Heart left ventricle (tissue), 16 donors: Measurements from ENCODE around the gene PRKG1. TPM values are rescaled to one million over a fixed set of nuclear protein-coding genes. Genes with fewer than 3 reads are reported as not detected.

ENCODE experiments used
- ATAC-seq, 4 donors: fragments of 200-7000 bp; cut with Tn5 transposase; one replicate each; pipeline ENCODE4 v1.9.1; 2020 to 2022; ENCODE audit warnings: moderate library complexity in 4 of 4, mild to moderate bottlenecking in 3 of 4, moderate number of reproducible peaks in 1 of 4
- DNase-seq, 5 donors: peaks; one replicate each; pipeline ENCODE4 v3.0.0-alpha.2; 2020
- H3K27ac ChIP-seq, 12 donors: fragments of 200-600 bp; sonication (generic) in 4 of 12; one replicate each; pipeline versions ENCODE4 v1.5.0 to v1.8.0; 2016 to 2022; ENCODE audit warnings: mild to moderate bottlenecking in 2 of 12
- H3K27me3 ChIP-seq, 9 donors: fragments of 200-600 bp; sonication (generic) in 2 of 9; one replicate each; pipeline versions ENCODE4 v1.5.1 to v1.8.0; 2016 to 2022; ENCODE audit warnings: mild to moderate bottlenecking in 3 of 9
- H3K36me3 ChIP-seq, 9 donors: fragments of 200-600 bp; sonication (generic) in 2 of 9; one replicate each; pipeline versions ENCODE4 v1.5.0 to v1.8.0; 2018 to 2022; ENCODE audit warnings: mild to moderate bottlenecking in 2 of 9
- H3K4me1 ChIP-seq, 12 donors: fragments of 200-600 bp; sonication (generic) in 4 of 12; one replicate each; pipeline versions ENCODE4 v1.5.0 to v1.8.0; 2016 to 2022; ENCODE audit warnings: mild to moderate bottlenecking in 3 of 12
- H3K4me3 ChIP-seq, 12 donors: fragments of 200-600 bp; sonication (generic) in 4 of 12; one replicate each; pipeline versions ENCODE4 v1.5.0 to v1.8.0; 2017 to 2022; ENCODE audit warnings: mild to moderate bottlenecking in 9 of 12, moderate library complexity in 4 of 12
- H3K9me3 ChIP-seq, 12 donors: fragments of 200-600 bp; sonication (generic) in 4 of 12; one replicate each; pipeline versions ENCODE4 v1.5.0 to v1.8.0; 2016 to 2022; ENCODE audit warnings: mild to moderate bottlenecking in 1 of 12
- POLR2A ChIP-seq, 2 donors: fragments of 450-650 bp; IDR thresholded peaks; one replicate each; pipeline ENCODE4 v1.6.1; 2017; ENCODE audit warnings: antibody characterized with exemption in 2 of 2, mild to moderate bottlenecking in 2 of 2, moderate library complexity in 2 of 2
- WGBS, 4 donors: extraction: QIAGEN DNeasy Blood & Tissue Kit in 2 of 4; methylation state at CpG; one replicate each; pipeline versions ENCODE4 v1.1.5 to v1.1.7; 2013 to 2018; 5-methylcytosine and 5-hydroxymethylcytosine counted together
- intact Hi-C, 10 donors: fragments of 100-400 bp; cut with DNase I; formaldehyde crosslinking; loops; one replicate each; pipeline versions ENCODE4 v1.11.1 to v1.14.2; 2022
- polyA plus RNA-seq, 2 donors: library from polyadenylated mRNA; stranded (reverse); fragments of 200-250 nt; gene quantifications; one replicate each; pipeline ENCODE4 v1.2.3, GENCODE V29; 2013
- total RNA-seq, 9 donors: library from RNA; depleted of rRNA in 2 of 9; stranded (reverse); fragments of >200 nt in 2 of 9; fragmentation: NEBNext Ultra II Directional in 3 of 9; extraction: Animal tissue kit (Norgen Biotek cat#: 25700) in 3 of 9; gene quantifications; one replicate each; pipeline versions ENCODE4 v1.1.0 to v1.2.4, GENCODE V29; 2016 to 2023
- TF ChIP-seq, protein P1 (sequence below), 12 donors: fragments of 200-600 bp; sonication (generic) in 4 of 12; IDR thresholded peaks; one replicate each; pipeline versions ENCODE4 v1.5.0 to v1.8.0; 2018 to 2022; ENCODE audit warnings: antibody characterized with exemption in 12 of 12, mild to moderate bottlenecking in 5 of 12
- donor health status: ischemic (EF 13 %, LVEDD 7.1; RV severe dilation, severe dysfunction).
- donor health status: healthy with polysubstance abuse.
- donor health status: DM: no; HTN: yes; CAD: no.
- donor health status: DM: no; HTN: no; CAD: no.
- donor health status: ischemic (EF 25% LVEDD 6.9; RV normal size, moderate dysfunction).
- donor health status: ischemic (EF 25% LVEDD 5.7; RV mildly dilated, moderate dysfunction).
- donor health status: healthy.
- donor health status: DM: yes; HTN: yes; CAD: no.
- donor health status: ischemic (EF 35%, LVEDD 5.7; RV mildly dilated, moderate dysfunction).
- donor health status: nonischemic (EF 11% LVEDD 7.7; RV severe dilation, severe dysfunction).
- donor health status: DM: yes; HTN: yes; CAD: no.
- donor health status: PGD.
- donor health status: ischemic (EF 29% LVEDD 5.4; RV normal size, mild dysfunction).
- donor health status: nonischemic (EF 23%, LVEDD 6.1; RV moderate dilation, normal function).

The PRKG1 gene
- total and polyA plus RNA-seq, 11 donors: 5.5 to 37.3 (median 29.3) TPM

DNA sequence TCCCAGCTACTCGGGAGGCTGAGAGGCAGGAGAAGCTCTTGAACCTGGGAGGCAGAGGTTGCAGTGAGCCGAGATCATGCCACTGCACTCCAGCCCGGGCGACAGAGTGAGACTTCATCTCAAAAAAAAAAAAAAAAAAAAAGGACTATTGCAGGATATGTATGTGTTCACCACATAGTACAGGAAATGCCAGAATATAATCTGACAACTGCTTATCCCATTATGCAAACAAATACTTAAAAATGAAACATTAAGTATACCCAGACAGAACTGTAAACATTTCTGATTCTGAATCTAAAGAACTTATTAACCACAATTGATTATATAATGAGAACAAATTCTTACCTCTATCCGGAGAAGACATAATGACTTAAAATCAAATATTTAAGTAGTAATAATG lies 1258.5 kb downstream of the PRKG1 start:
- no peak overlapping the region for H3K27ac ChIP-seq
- no peak overlapping the region for H3K4me3 ChIP-seq
- H3K4me1 ChIP-seq: no peaks in the 10 kb centered on the region
- H3K36me3 ChIP-seq: no peaks in the 10 kb centered on the region
- DNase-seq (no peak), ATAC-seq (no peak)
- intact Hi-C loops: no loop called here
- TF ChIP-seq, protein P1, sequence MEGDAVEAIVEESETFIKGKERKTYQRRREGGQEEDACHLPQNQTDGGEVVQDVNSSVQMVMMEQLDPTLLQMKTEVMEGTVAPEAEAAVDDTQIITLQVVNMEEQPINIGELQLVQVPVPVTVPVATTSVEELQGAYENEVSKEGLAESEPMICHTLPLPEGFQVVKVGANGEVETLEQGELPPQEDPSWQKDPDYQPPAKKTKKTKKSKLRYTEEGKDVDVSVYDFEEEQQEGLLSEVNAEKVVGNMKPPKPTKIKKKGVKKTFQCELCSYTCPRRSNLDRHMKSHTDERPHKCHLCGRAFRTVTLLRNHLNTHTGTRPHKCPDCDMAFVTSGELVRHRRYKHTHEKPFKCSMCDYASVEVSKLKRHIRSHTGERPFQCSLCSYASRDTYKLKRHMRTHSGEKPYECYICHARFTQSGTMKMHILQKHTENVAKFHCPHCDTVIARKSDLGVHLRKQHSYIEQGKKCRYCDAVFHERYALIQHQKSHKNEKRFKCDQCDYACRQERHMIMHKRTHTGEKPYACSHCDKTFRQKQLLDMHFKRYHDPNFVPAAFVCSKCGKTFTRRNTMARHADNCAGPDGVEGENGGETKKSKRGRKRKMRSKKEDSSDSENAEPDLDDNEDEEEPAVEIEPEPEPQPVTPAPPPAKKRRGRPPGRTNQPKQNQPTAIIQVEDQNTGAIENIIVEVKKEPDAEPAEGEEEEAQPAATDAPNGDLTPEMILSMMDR (IDR thresholded peaks at IDR 0.05): no peak
- TF ChIP-seq POLR2A (IDR thresholded peaks at IDR 0.05): no peak
- WGBS, 4 donors: 63 to 80% (median 77%) methylated on average over 5 of the region's 5 CpGs
- peaks cover 0 to 3% (median 0%) of the 10 kb centered on the region in 9 donors for H3K27me3 ChIP-seq
- H3K9me3 ChIP-seq: no peaks in the 10 kb centered on the region

DNA sequence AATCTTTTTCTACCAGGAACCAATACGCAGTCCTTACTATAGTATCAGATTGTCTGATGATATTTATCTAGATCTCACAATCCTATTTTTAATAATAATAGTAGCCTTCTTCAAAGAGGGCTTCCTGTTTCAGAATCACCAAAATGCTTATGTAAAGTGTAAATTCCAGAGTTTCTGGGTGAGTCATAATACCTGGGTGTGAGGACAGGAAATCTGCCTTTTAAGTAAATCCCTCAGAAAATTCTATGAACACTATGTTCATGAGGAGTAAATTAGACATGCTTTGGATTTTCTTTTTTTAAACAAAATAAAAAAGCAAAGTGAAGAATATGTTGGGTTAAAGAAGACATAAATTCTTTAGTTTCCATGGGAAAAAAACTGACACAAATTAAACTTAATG lies 1260.3 kb downstream of the PRKG1 start:
- no peak overlapping the region for H3K27ac ChIP-seq
- WGBS, 4 donors: 68 to 86% (median 83%) methylated on average over 1 of the region's 1 CpG
- H3K9me3 ChIP-seq: no peaks in the 10 kb centered on the region
- no peak overlapping the region for H3K4me3 ChIP-seq
- ATAC-seq (no peak), DNase-seq (no peak)
- H3K27me3 ChIP-seq: peaks cover 0 to 5% (median 0%) of the 10 kb centered on the region in 9 donors
- intact Hi-C loops: no loop called here
- H3K36me3 ChIP-seq: no peaks in the 10 kb centered on the region
- no peak for TF ChIP-seq POLR2A (IDR thresholded peaks at IDR 0.05)
- TF ChIP-seq, protein P1 (IDR thresholded peaks at IDR 0.05): no peak
- H3K4me1 ChIP-seq: no peaks in the 10 kb centered on the region

DNA sequence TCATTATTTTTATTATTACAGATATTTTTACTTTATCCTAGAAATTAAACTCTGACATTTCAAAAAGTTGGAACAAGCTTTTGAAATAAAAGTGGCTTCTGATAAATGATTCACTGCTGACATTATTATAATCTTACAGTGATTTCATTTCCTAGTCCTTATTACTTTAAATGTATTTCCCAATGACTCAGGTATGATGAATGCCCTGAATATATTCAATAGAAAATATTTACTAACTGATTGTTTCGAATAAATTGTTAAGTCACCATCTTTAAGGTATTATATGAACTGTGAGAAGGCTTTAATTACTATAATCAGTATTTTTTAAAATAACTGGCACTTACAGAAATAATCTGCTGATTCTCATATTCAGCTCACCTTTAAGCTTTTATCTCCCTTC lies 1261.4 kb downstream of the PRKG1 start:
- WGBS, 4 donors: 71 to 79% (median 75%) methylated on average over 1 of the region's 1 CpG

DNA sequence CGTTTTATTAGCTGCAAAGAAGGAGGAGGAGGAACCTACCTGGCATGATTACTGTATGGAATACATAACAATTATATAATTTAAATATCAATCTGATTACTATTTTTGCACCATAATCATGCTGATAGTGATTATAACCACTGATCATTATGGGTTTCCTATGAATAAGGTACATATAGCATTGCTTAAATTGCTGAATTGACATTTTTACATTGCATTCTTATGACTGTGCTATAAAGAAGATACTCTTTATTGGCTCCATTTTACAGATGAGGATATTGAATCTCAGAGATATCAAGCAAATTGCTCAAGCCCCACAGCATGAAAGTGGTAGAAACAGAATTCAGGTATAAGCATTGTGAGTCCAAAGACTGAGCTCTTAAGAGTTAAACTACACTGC lies 1262.9 kb downstream of the PRKG1 start:
- DNase-seq (no peak), ATAC-seq (no peak)
- H3K36me3 ChIP-seq: no peaks in the 10 kb centered on the region
- no peaks in the 10 kb centered on the region for H3K9me3 ChIP-seq
- TF ChIP-seq POLR2A (IDR thresholded peaks at IDR 0.05): no peak
- TF ChIP-seq, protein P1 (IDR thresholded peaks at IDR 0.05): no peak
- WGBS, 4 donors: 71 to 84% (median 75%) methylated on average over 1 of the region's 1 CpG
- H3K27ac ChIP-seq: no peak overlapping the region
- peaks cover 0 to 5% (median 0%) of the 10 kb centered on the region in 9 donors for H3K27me3 ChIP-seq
- no peaks in the 10 kb centered on the region for H3K4me1 ChIP-seq
- H3K4me3 ChIP-seq: no peak overlapping the region
- intact Hi-C loops: no loop called here

More for the DNA sequence above, 1261.4 kb downstream of the PRKG1 start:
- peaks cover 0 to 5% (median 0%) of the 10 kb centered on the region in 9 donors for H3K27me3 ChIP-seq
- ATAC-seq (no peak), DNase-seq (no peak)
- TF ChIP-seq, protein P1 (IDR thresholded peaks at IDR 0.05): no peak
- TF ChIP-seq POLR2A (IDR thresholded peaks at IDR 0.05): no peak
- H3K36me3 ChIP-seq: no peaks in the 10 kb centered on the region
- no peak overlapping the region for H3K27ac ChIP-seq
- no peaks in the 10 kb centered on the region for H3K4me1 ChIP-seq
- no peak overlapping the region for H3K4me3 ChIP-seq
- intact Hi-C loops: no loop called here
- no peaks in the 10 kb centered on the region for H3K9me3 ChIP-seq
